K562 (cell line): ENCODE measurements around the gene FUCA2. TPM values are rescaled to one million over a fixed set of nuclear protein-coding genes. Genes with fewer than 3 reads are reported as not detected.

ENCODE experiments used
- CREB3L1 ChIP-seq: fragments of 450-650 bp; IDR thresholded peaks from 2 replicates; pipeline ENCODE4 v1.6.1; 2014; ENCODE audit warnings: low read depth, mild to moderate bottlenecking, moderate library complexity, borderline replicate concordance
- FOXP4 ChIP-seq: sonication (generic); formaldehyde crosslinking; IDR thresholded peaks from 2 replicates; pipeline ENCODE4 v1.8.0; 2022; ENCODE audit warnings: mild to moderate bottlenecking, missing genetic modification reagents, borderline replicate concordance
- GABPA ChIP-seq: fragments of 200-800 bp; sonication (Bioruptor generic); conservative IDR thresholded peaks from 2 replicates; pipeline ENCODE4 v1.6.1; 2016; ENCODE audit warnings: low read depth, missing genetic modification characterization, missing compliant biosample characterization
- MEIS2 ChIP-seq: fragments of 450-650 bp; IDR thresholded peaks from 2 replicates; pipeline ENCODE4 v1.6.1; 2014; ENCODE audit warnings: mild to moderate bottlenecking; ENCODE audit not compliant: partially characterized antibody
- PKNOX1 ChIP-seq: fragments of 450-650 bp; IDR thresholded peaks from 2 replicates; pipeline ENCODE4 v1.6.1; 2016
- PRDM10 ChIP-seq: fragments of 450-650 bp; IDR thresholded peaks from 2 replicates; pipeline ENCODE4 v1.6.1; 2018; ENCODE audit not compliant: partially characterized antibody
- SP1 ChIP-seq: sonication (generic); formaldehyde crosslinking; IDR thresholded peaks from 2 replicates; pipeline ENCODE4 v1.8.1; 2022; ENCODE audit warnings: mild to moderate bottlenecking, missing genetic modification reagents
- TAF1 ChIP-seq: IDR thresholded peaks from 2 replicates; pipeline ENCODE4 v1.6.1; 2011; ENCODE audit warnings: mild to moderate bottlenecking, low read length, moderate library complexity; ENCODE audit not compliant: insufficient read depth, control insufficient read depth, severe bottlenecking; ENCODE audit errors: extremely low read depth
- TCF15 ChIP-seq: fragments of 250-450 bp; sonication (Bioruptor Pico); IDR thresholded peaks from 2 replicates; pipeline ENCODE4 v1.8.0; 2022; ENCODE audit warnings: moderate library complexity, mild to moderate bottlenecking, inconsistent platforms
- XRCC4 ChIP-seq: IDR thresholded peaks from one replicate; pipeline ENCODE4 v1.6.1; 2011; ENCODE audit not compliant: insufficient read depth, insufficient read length; ENCODE audit errors: extremely low read depth
- ZBTB43 ChIP-seq: sonication (generic); formaldehyde crosslinking; IDR thresholded peaks from 2 replicates; pipeline ENCODE4 v1.8.0; 2023; ENCODE audit warnings: mild to moderate bottlenecking, missing genetic modification reagents
- ZNF239 ChIP-seq: fragments of 250-450 bp; sonication (Bioruptor Pico); IDR thresholded peaks from 2 replicates; pipeline ENCODE4 v1.4.0; 2020; ENCODE audit warnings: mild to moderate bottlenecking
- ZNF444 ChIP-seq: fragments of 250-450 bp; sonication (Bioruptor Pico); IDR thresholded peaks from 2 replicates; pipeline ENCODE4 v1.4.0; 2020; ENCODE audit warnings: mild to moderate bottlenecking, moderate library complexity
- ZNF561 ChIP-seq: fragments of 450-650 bp; formaldehyde crosslinking; conservative IDR thresholded peaks from 2 replicates; pipeline ENCODE4 v1.4.0; 2020; ENCODE audit warnings: mild to moderate bottlenecking, moderate library complexity
- polyA plus RNA-seq, 8 experiments: library from polyadenylated mRNA; depleted of rRNA in 4 of 8; stranded (reverse) in 5 of 8; unstranded in 3 of 8; fragments of >200 nt; fragmentation: Nextera tagmentation in 2 of 8; fragmentation: Illumina TruSeq in 1 of 8; extraction: Ambion mirVana in 2 of 8; extraction: Trizol in 1 of 8; gene quantifications; 2 replicates each; pipeline versions ENCODE4 v1.2.1 to v1.2.3, GENCODE V29; 2011 to 2014; ENCODE audit warnings: inconsistent platforms in 1 of 8, missing spikeins in 1 of 8
- total RNA-seq, 7 experiments: library from RNA; depleted of rRNA in 6 of 7; stranded (reverse); fragments of >200 nt in 6 of 7; fragmentation: Illumina TruSeq in 2 of 7; extraction: Trizol in 2 of 7; gene quantifications; 2 replicates each; pipeline versions ENCODE4 v1.2.1 to v1.2.3, GENCODE V29; 2011 to 2021; ENCODE audit warnings: low replicate concordance in 1 of 7

FUCA2 gene
- total and polyA plus RNA-seq, 9 of the 15 experiments (the other 6 are each of a cell fraction or from before 2014, with no cell fraction given): 20.6 to 112 (median 79.3) TPM

GRCh38 chr6:143531720-143532499 lies 20.4 kb upstream of the FUCA2 start (continued):
- TF ChIP-seq PRDM10 (no peak), ZNF561 (CRISPR knock-in tag) (no peak), TCF15 (CRISPR knock-in tag) (no peak), TAF1 (no peak), PKNOX1 (peak; percentile 76), ZNF239 (CRISPR knock-in tag) (no peak), FOXP4 (no peak), GABPA (0 out of 2 replicates have a peak, but pooled peaks have one; percentile 24), XRCC4 (no peak), ZBTB43 (CRISPR knock-in tag) (no peak), CREB3L1 (no peak), ZNF444 (CRISPR knock-in tag) (no peak), SP1 (CRISPR knock-in tag) (no peak), MEIS2 (peak; percentile 40)
- TF ChIP-seq, all 486 proteins: peak for 4
